ENCODE measurements around the gene MRPL19.
A peak's percentile ranks its signal among the peaks of the same experiment; 100 is the strongest.
"Not testable (repeated sequence)": the region's sequence is repeated elsewhere in the genome, so short reads cannot be mapped to it uniquely, and the experiment has no call there.

MRPL19 gene

GRCh38 chr2:75675423-75675822 lies 28.8 kb downstream of the MRPL19 start:
- DNase-seq (ENCODE audit: low spot score), result not testable (repeated sequence)

GRCh38 chr2:75675908-75676307 lies 29.3 kb downstream of the MRPL19 start:
- DNase-seq (ENCODE audit: low spot score), result no peak

- DNase-seq (ENCODE audit: low spot score), result no peak
Measured at GRCh38 chr2:75676464-75676863, 29.9 kb downstream of the MRPL19 start.

GRCh38 chr2:75679556-75679955 lies 33.0 kb downstream of the MRPL19 start:
- no peak for DNase-seq (ENCODE audit: low spot score)

- no peak for DNase-seq (ENCODE audit: low spot score)
Measured at GRCh38 chr2:75680402-75680801, 33.8 kb downstream of the MRPL19 start.

GRCh38 chr2:75683430-75683829 lies 36.8 kb downstream of the MRPL19 start:
- not testable (repeated sequence) for DNase-seq (ENCODE audit: low spot score)

- DNase-seq (ENCODE audit: low spot score), result no peak
Measured at GRCh38 chr2:75688196-75688595, 41.6 kb downstream of the MRPL19 start.

- no peak for DNase-seq (ENCODE audit: low spot score)
Measured at GRCh38 chr2:75698918-75699317, 52.3 kb downstream of the MRPL19 start.

GRCh38 chr2:75702593-75702992 lies 56.0 kb downstream of the MRPL19 start:
- DNase-seq (ENCODE audit: low spot score), result no peak

- DNase-seq (ENCODE audit: low spot score), result no peak
Measured at GRCh38 chr2:75703589-75704287, 57.2 kb downstream of the MRPL19 start.

- DNase-seq (ENCODE audit: low spot score), result no peak
Measured at GRCh38 chr2:75705921-75706320, 59.3 kb downstream of the MRPL19 start.

- DNase-seq (ENCODE audit: low spot score), result no peak
Measured at GRCh38 chr2:75707901-75708300, 61.3 kb downstream of the MRPL19 start.

GRCh38 chr2:75709297-75709696 lies 62.7 kb downstream of the MRPL19 start:
- DNase-seq (ENCODE audit: low spot score), result no peak

- peak; percentile 47 for DNase-seq (ENCODE audit: low spot score)
Measured at GRCh38 chr2:75710220-75710576, 63.6 kb downstream of the MRPL19 start.

GRCh38 chr2:75710577-75711253 lies 64.1 kb downstream of the MRPL19 start, which contains the start of gene GCFC2:
Gene GCFC2, minus strand, starts transcription at chr2:75710915. Its CDS starts 60 bp downstream, at chr2:75710855.
- DNase-seq (ENCODE audit: low spot score), result peak; percentile 88

GRCh38 chr2:75711590-75711989 lies 65.0 kb downstream of the MRPL19 start:
- not testable (repeated sequence) for DNase-seq (ENCODE audit: low spot score)

- peak; percentile 70 for DNase-seq (ENCODE audit: low spot score)
Measured at GRCh38 chr2:75716406-75716805, 69.8 kb downstream of the MRPL19 start.

- DNase-seq (ENCODE audit: low spot score), result no peak
Measured at GRCh38 chr2:75719616-75720015, 73.0 kb downstream of the MRPL19 start.

- DNase-seq (ENCODE audit: low spot score), result no peak
Measured at GRCh38 chr2:75720525-75720924, 73.9 kb downstream of the MRPL19 start.

GRCh38 chr2:75722687-75723086 lies 76.1 kb downstream of the MRPL19 start:
- no peak for DNase-seq (ENCODE audit: low spot score)

- DNase-seq (ENCODE audit: low spot score), result no peak
Measured at GRCh38 chr2:75728614-75729419, 82.2 kb downstream of the MRPL19 start.

GRCh38 chr2:75729861-75730260 lies 83.3 kb downstream of the MRPL19 start:
- DNase-seq (ENCODE audit: low spot score), result peak; percentile 35

GRCh38 chr2:75736276-75736675 lies 89.7 kb downstream of the MRPL19 start:
- no peak for DNase-seq (ENCODE audit: low spot score)
